H9 (cell line): Measurements from ENCODE around the gene BMP7. TPM values are rescaled to one million over a fixed set of nuclear protein-coding genes. Genes with fewer than 3 reads are reported as not detected.
A peak's percentile ranks its signal among the peaks of the same experiment; 100 is the strongest.

Experiments used
- DNase-seq: peaks from one replicate; pipeline ENCODE4 v3.0.0-alpha.2; 2017
- H2AFZ ChIP-seq: one replicate; pipeline ENCODE4 v1.6.1; 2013; ENCODE audit warnings: mild to moderate bottlenecking, low read length, control low read depth, moderate library complexity
- H2AK5ac ChIP-seq: 2 replicates; pipeline ENCODE4 v1.6.1; 2013; ENCODE audit warnings: low read length, control low read depth, mixed read lengths; ENCODE audit not compliant: insufficient read length
- H2BK120ac ChIP-seq: one replicate; pipeline ENCODE4 v1.6.1; 2013; ENCODE audit warnings: low read depth, mild to moderate bottlenecking, low read length, control low read depth, inconsistent platforms; ENCODE audit not compliant: poor library complexity, severe bottlenecking
- H2BK12ac ChIP-seq: 2 replicates; pipeline ENCODE4 v1.6.1; 2013; ENCODE audit warnings: low read length, control low read depth, mixed read lengths, low read depth; ENCODE audit not compliant: insufficient read length
- H2BK15ac ChIP-seq: 2 replicates; pipeline ENCODE4 v1.6.1; 2013; ENCODE audit warnings: low read depth, low read length, control low read depth
- H2BK20ac ChIP-seq: one replicate; pipeline ENCODE4 v1.6.1; 2013; ENCODE audit warnings: low read depth, mild to moderate bottlenecking, low read length, control low read depth, inconsistent platforms; ENCODE audit not compliant: poor library complexity, severe bottlenecking
- H2BK5ac ChIP-seq: 2 replicates; pipeline ENCODE4 v1.6.1; 2013; ENCODE audit warnings: low read length, control low read depth, mixed read lengths; ENCODE audit not compliant: insufficient read length
- H3K14ac ChIP-seq: 2 replicates; pipeline ENCODE4 v1.6.1; 2013; ENCODE audit warnings: low read length, control low read depth; ENCODE audit not compliant: insufficient read depth
- H3K18ac ChIP-seq: 2 replicates; pipeline ENCODE4 v1.6.1; 2013; ENCODE audit warnings: low read depth, mild to moderate bottlenecking, mixed read lengths, low read length, control low read depth; ENCODE audit not compliant: insufficient read length
- H3K23ac ChIP-seq: 2 replicates; pipeline ENCODE4 v1.6.1; 2013; ENCODE audit warnings: low read length, control low read depth, mixed read lengths, low read depth; ENCODE audit not compliant: insufficient read length
- H3K23me2 ChIP-seq: 2 replicates; pipeline ENCODE4 v1.6.1; 2013; ENCODE audit warnings: low read depth, mild to moderate bottlenecking, mixed read lengths, low read length, control low read depth; ENCODE audit not compliant: insufficient read length, poor library complexity, severe bottlenecking
- H3K27ac ChIP-seq: 2 replicates; pipeline ENCODE4 v1.5.1; 2013; ENCODE audit warnings: low read length, control low read depth, mixed read lengths, low read depth; ENCODE audit not compliant: insufficient read length
- H3K27me3 ChIP-seq: 2 replicates; pipeline ENCODE4 v1.6.1; 2013; ENCODE audit warnings: low read length, control low read depth, inconsistent platforms; ENCODE audit not compliant: insufficient read depth
- H3K4ac ChIP-seq: 2 replicates; pipeline ENCODE4 v1.6.1; 2013; ENCODE audit warnings: low read depth, mild to moderate bottlenecking, control low read depth, inconsistent platforms, low read length, moderate library complexity
- H3K4me1 ChIP-seq: 2 replicates; pipeline ENCODE4 v1.6.1; 2013; ENCODE audit warnings: low read length, control low read depth, inconsistent platforms; ENCODE audit not compliant: insufficient read depth
- H3K4me2 ChIP-seq: 2 replicates; pipeline ENCODE4 v1.6.1; 2013; ENCODE audit warnings: low read length, control low read depth, mixed read lengths; ENCODE audit not compliant: insufficient read length, insufficient read depth
- H3K56ac ChIP-seq: 2 replicates; pipeline ENCODE4 v1.6.1; 2013; ENCODE audit warnings: low read depth, mild to moderate bottlenecking, mixed read lengths, low read length, control low read depth; ENCODE audit not compliant: insufficient read length
- H3K79me1 ChIP-seq: 2 replicates; pipeline ENCODE4 v1.6.1; 2013; ENCODE audit warnings: low read depth, mild to moderate bottlenecking, moderate library complexity, low read length, control low read depth, inconsistent platforms; ENCODE audit not compliant: insufficient read depth, poor library complexity, severe bottlenecking
- H3K79me2 ChIP-seq: 2 replicates; pipeline ENCODE4 v1.6.1; 2013; ENCODE audit warnings: low read length, control low read depth, inconsistent platforms; ENCODE audit not compliant: insufficient read depth
- H3K9ac ChIP-seq: 2 replicates; pipeline ENCODE4 v1.6.1; 2013; ENCODE audit warnings: low read length, control low read depth, mixed read lengths; ENCODE audit not compliant: insufficient read length; ENCODE audit errors: extremely low read depth
- H3K9me3 ChIP-seq: one replicate; pipeline ENCODE4 v1.6.1; 2013; ENCODE audit warnings: low read depth, low read length, inconsistent platforms; ENCODE audit not compliant: control insufficient read depth
- H3T11ph ChIP-seq: one replicate; pipeline ENCODE4 v1.6.1; 2013; ENCODE audit warnings: mild to moderate bottlenecking, low read length, control low read depth, inconsistent platforms
- H4K20me1 ChIP-seq: one replicate; pipeline ENCODE4 v1.6.1; 2013; ENCODE audit not compliant: control insufficient read depth, insufficient read length, insufficient read depth
- H4K5ac ChIP-seq: 2 replicates; pipeline ENCODE4 v1.6.1; 2013; ENCODE audit warnings: low read depth, mild to moderate bottlenecking, mixed read lengths, low read length, control low read depth; ENCODE audit not compliant: insufficient read length
- H4K8ac ChIP-seq: replicated peaks from 2 replicates; pipeline ENCODE4 v1.6.1; 2013; ENCODE audit warnings: low read length, control low read depth, mixed read lengths, low read depth; ENCODE audit not compliant: insufficient read length
- H4K91ac ChIP-seq: 2 replicates; pipeline ENCODE4 v1.6.1; 2013; ENCODE audit warnings: low read depth, mild to moderate bottlenecking, moderate library complexity, mixed read lengths, low read length, control low read depth; ENCODE audit not compliant: insufficient read length
- H3K27ac Mint-ChIP-seq, 3 experiments: 2 replicates in 2 of 3; 3 replicates in 1 of 3; pipeline ENCODE4 v1.8.0; 2020 to 2021; ENCODE audit warnings: mixed read lengths in 3 of 3, mild to moderate bottlenecking in 1 of 3, moderate library complexity in 1 of 3
- H3K27me3 Mint-ChIP-seq: 2 replicates; pipeline ENCODE4 v1.8.0; 2021; ENCODE audit warnings: low read depth, mild to moderate bottlenecking, moderate library complexity, mixed read lengths
- H3K36me3 Mint-ChIP-seq, 3 experiments: 2 replicates in 2 of 3; 3 replicates in 1 of 3; pipeline ENCODE4 v1.8.0; 2020 to 2021; ENCODE audit warnings: low read depth in 3 of 3, mixed read lengths in 3 of 3; ENCODE audit not compliant: insufficient read depth in 1 of 3
- H3K4me1 Mint-ChIP-seq, 2 experiments: 2 replicates each; pipeline ENCODE4 v1.8.0; 2020; ENCODE audit warnings: mixed read lengths in 2 of 2
- H3K4me3 Mint-ChIP-seq, 2 experiments: 2 replicates in 1 of 2; 3 replicates in 1 of 2; pipeline ENCODE4 v1.8.0; 2020 to 2021; ENCODE audit warnings: mild to moderate bottlenecking in 2 of 2, mixed read lengths in 2 of 2, moderate library complexity in 1 of 2
- H3K9me3 Mint-ChIP-seq, 2 experiments: 2 replicates in 1 of 2; 3 replicates in 1 of 2; pipeline ENCODE4 v1.8.0; 2020; ENCODE audit warnings: mild to moderate bottlenecking in 2 of 2, mixed read lengths in 2 of 2, moderate library complexity in 1 of 2
- WGBS: extraction: QIAGEN DNeasy Blood & Tissue Kit; methylation state at CpG from one replicate; pipeline ENCODE4 v1.1.7; 2013; ENCODE audit warnings: missing lambda C conversion rate, low lambda C conversion rate, mixed read lengths; ENCODE audit not compliant: insufficient read length; ENCODE audit errors: extremely low coverage; 5-methylcytosine and 5-hydroxymethylcytosine counted together
- total RNA-seq: library from RNA; stranded (reverse); gene quantifications from 2 replicates; pipeline ENCODE4 v1.2.1, GENCODE V29; 2021
- TF ChIP-seq, protein P1 (sequence below): fragments of 200-600 bp; sonication (generic); conservative IDR thresholded peaks from 3 replicates; pipeline ENCODE4 v1.8.0; 2021; ENCODE audit warnings: antibody characterized with exemption, mild to moderate bottlenecking

BMP7 gene
- total RNA-seq, 1 experiment from 2014 or later, result 17.7 TPM

DNA sequence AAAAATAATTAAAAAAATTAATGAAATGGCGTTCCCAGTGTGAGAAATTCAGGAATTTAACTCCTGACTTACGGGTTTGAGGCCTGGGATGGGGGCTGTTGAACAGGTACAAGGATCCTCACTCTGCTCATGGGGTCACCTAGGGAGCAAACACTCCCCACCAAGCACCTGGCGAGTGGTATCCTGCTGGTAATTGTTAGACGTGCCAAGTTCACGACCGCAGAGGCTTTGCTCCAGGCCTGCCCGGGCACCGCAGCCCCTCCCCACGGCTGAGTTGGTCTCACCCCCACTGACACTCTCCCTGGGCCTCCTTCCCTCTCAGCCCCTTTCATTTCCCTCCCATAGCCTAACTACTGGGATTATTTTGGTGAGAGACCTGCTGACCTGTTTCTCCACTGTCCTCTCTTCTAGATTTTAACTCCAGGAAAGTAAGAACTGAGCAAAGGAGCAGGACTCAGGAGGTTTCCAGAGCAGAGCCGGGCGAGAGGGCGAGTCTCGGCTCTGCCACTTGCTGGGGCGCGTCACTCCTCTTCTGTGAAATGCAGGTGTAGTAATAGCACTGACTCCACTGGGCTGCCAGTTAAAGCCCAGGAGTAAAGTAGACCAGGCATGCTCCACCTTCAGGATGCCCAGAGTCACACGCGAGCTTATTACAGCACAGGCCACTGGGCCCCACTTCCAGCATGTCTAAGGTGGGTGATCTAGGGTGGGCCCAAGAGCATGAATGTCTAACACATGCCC lies 22.8 kb downstream of the BMP7 start:
- Histone ChIP-seq H3K79me2 (no peaks in the 10 kb centered on the region), H3K18ac (no peak overlapping the region), H3K56ac (no peak overlapping the region), H3K4ac (no peak overlapping the region), H2AK5ac (no peak overlapping the region), H2BK5ac (no peak overlapping the region), H4K8ac (no peak overlapping the region), H3K14ac (0 out of 2 replicates have a peak overlapping the region, but pooled peaks have one; percentile 58), H4K91ac (no peak overlapping the region), H3K9ac (no peak overlapping the region), H4K20me1 (no peaks in the 10 kb centered on the region), H3K23ac (no peak overlapping the region), H3K4me2 (no peak overlapping the region), H2BK15ac (no peak overlapping the region), H3K79me1 (no peaks in the 10 kb centered on the region), H3K27me3 (no peaks in the 10 kb centered on the region), H2AFZ (no peak overlapping the region), H2BK20ac (no peak overlapping the region), H2BK120ac (no peak overlapping the region), H3K9me3 (no peaks in the 10 kb centered on the region), H3K23me2 (no peaks in the 10 kb centered on the region), H3T11ph (no peak overlapping the region), H3K4me1 (peaks cover 2% of the 10 kb centered on the region), H3K27ac (no peak overlapping the region), H2BK12ac (no peak overlapping the region), H4K5ac (no peak overlapping the region)
- Mint-ChIP-seq H3K36me3 (peaks cover 16 to 26% (median 26%) of the 10 kb centered on the region in 3 experiments), H3K4me3 (no peak overlapping the region), H3K9me3 (peaks cover 18 to 22% of the 10 kb centered on the region in 2 experiments), H3K27me3 (peaks cover 6% of the 10 kb centered on the region), H3K27ac (peak overlapping the region in 2 of 3 experiments; percentile 10 to 59; a peak in 2 of 7 replicates), H3K4me1 (peaks cover 20 to 22% of the 10 kb centered on the region in 2 experiments)
- DNase-seq, result no peak
- TF ChIP-seq, protein P1, sequence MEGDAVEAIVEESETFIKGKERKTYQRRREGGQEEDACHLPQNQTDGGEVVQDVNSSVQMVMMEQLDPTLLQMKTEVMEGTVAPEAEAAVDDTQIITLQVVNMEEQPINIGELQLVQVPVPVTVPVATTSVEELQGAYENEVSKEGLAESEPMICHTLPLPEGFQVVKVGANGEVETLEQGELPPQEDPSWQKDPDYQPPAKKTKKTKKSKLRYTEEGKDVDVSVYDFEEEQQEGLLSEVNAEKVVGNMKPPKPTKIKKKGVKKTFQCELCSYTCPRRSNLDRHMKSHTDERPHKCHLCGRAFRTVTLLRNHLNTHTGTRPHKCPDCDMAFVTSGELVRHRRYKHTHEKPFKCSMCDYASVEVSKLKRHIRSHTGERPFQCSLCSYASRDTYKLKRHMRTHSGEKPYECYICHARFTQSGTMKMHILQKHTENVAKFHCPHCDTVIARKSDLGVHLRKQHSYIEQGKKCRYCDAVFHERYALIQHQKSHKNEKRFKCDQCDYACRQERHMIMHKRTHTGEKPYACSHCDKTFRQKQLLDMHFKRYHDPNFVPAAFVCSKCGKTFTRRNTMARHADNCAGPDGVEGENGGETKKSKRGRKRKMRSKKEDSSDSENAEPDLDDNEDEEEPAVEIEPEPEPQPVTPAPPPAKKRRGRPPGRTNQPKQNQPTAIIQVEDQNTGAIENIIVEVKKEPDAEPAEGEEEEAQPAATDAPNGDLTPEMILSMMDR, result no peak
- no CpG with 5 or more reads among the region's 17 CpGs for WGBS
